ENCODE data around the gene DCDC2B. TPM values are rescaled to one million over a fixed set of nuclear protein-coding genes. Genes with fewer than 3 reads are reported as not detected.
A peak's percentile ranks its signal among the peaks of the same experiment; 100 is the strongest.

The DCDC2B gene
- total RNA-seq, 2 experiments from 2014 or later, result 0.06 to 0.29 TPM

DNA sequence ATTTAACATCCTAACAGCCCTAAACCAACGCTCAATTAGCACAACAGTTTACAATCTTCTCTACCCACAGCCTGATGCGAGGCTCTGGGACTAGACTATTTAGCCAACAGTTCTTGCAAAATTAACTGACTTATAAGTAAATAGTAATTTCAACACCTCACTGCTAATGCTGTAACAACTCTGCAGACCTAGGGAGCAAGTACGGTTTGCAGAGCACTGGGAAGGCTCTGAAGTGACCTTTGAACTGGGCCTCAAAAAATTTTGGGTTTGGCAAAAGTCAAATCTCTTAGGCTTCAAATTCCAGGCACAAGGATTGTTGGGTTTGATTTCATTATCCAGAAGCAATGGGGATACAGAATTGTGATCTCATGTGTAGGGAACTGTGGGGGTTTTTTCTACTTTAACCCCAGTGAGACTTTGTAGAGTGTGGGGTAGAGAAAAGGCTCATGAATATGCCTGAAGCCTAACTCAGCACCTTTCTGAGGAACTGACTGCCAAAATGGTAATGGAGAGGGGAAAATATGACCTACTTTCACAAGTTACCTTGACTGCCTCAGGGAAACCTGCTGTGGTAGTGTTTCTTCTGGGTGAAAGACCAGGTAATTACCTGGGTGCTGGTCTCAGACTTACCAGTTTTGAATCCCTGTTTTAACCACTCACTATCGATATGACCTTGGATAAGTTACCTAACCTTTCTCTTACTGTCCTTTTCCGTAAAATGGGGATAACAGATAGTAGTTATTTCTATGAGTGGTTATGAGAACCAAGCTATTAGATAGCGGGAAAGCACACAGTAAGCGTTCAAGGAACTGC is 30.3 kb upstream of the DCDC2B start:
- Histone ChIP-seq H3K79me2 (ENCODE audit: insufficient read depth, low read depth, low read length) (peaks cover 34% of the 10 kb centered on the region), H3K27ac (ENCODE audit: low read depth, low read length, poor library complexity, severe bottlenecking) (peak overlapping the region; percentile 65), H3K36me3 (ENCODE audit: insufficient read depth, low read length) (peaks cover 50% of the 10 kb centered on the region), H4K20me1 (ENCODE audit: insufficient read depth, low read length) (peaks cover 12% of the 10 kb centered on the region; the same call in 1 of the 2 replicates), H3K4me2 (ENCODE audit: low read length) (peak overlapping the region; percentile 72), H2AFZ (ENCODE audit: low read length) (peak overlapping the region; percentile 80), H3K9me3 (ENCODE audit: low read length) (no peaks in the 10 kb centered on the region), H3K4me3 (ENCODE audit: low read depth, low read length, poor library complexity, severe bottlenecking) (peak overlapping the region; percentile 78), H3K9me2 (ENCODE audit: insufficient read depth, low read length) (no peaks in the 10 kb centered on the region), H3K4me1 (ENCODE audit: insufficient read depth, low read length, poor library complexity, severe bottlenecking) (peaks cover 25% of the 10 kb centered on the region)
- CTCF ChIA-PET (ENCODE audit: unreplicated experiment), result interaction anchor here (1.5 kb wide), 1 partner anchor 71 kb away, joined by 6 read pairs; the partner anchor contains the start of gene KPNA6
- DNase-seq (ENCODE audit: low spot score), result no peak
- intact Hi-C loops (cut with micrococcal nuclease; ENCODE audit: unreplicated experiment), result no loop called here
- BruUV-seq (replicated peaks), result TSS peak; percentile 95
- POLR2A ChIA-PET, result interaction anchor here (0.8 to 1.2 kb wide), 5 partner anchors 15 to 105 kb away, joined by 3 to 7 read pairs (median 3); no protein-coding TSS in a partner anchor
- no peak for TF ChIP-seq CTCF (conservative IDR thresholded peaks at IDR 0.05; ENCODE audit: low read length)
- no peak for TF ChIP-seq EZH2phosphoT487 (IDR thresholded peaks at IDR 0.05; ENCODE audit: borderline replicate concordance, low read depth, low read length)

GRCh38 chr1:32179193-32179442 is 29.8 kb upstream of the DCDC2B start:
- peaks cover 39% of the 10 kb centered on the region for H3K79me2 ChIP-seq (ENCODE audit: insufficient read depth, low read depth, low read length)
- H3K9me3 ChIP-seq (ENCODE audit: low read length), result no peaks in the 10 kb centered on the region
- TF ChIP-seq CTCF (conservative IDR thresholded peaks at IDR 0.05; ENCODE audit: low read length) (no peak), EZH2phosphoT487 (IDR thresholded peaks at IDR 0.05; ENCODE audit: borderline replicate concordance, low read depth, low read length) (no peak)
- no peaks in the 10 kb centered on the region for H3K9me2 ChIP-seq (ENCODE audit: insufficient read depth, low read length)
- H3K4me2 ChIP-seq (ENCODE audit: low read length), result peak overlapping the region; percentile 72
- H3K36me3 ChIP-seq (ENCODE audit: insufficient read depth, low read length), result peaks cover 49% of the 10 kb centered on the region
- intact Hi-C loops (cut with micrococcal nuclease; ENCODE audit: unreplicated experiment), result no loop called here
- no TSS peak for BruUV-seq (replicated peaks)
- no peak for DNase-seq (ENCODE audit: low spot score)
- peak overlapping the region; percentile 78 for H3K4me3 ChIP-seq (ENCODE audit: low read depth, low read length, poor library complexity, severe bottlenecking)
- H3K27ac ChIP-seq (ENCODE audit: low read depth, low read length, poor library complexity, severe bottlenecking), result peak overlapping the region; percentile 65
- H3K4me1 ChIP-seq (ENCODE audit: insufficient read depth, low read length, poor library complexity, severe bottlenecking), result peaks cover 28% of the 10 kb centered on the region
- POLR2A ChIA-PET, result interaction anchor here (0.8 to 1.2 kb wide), 5 partner anchors 16 to 106 kb away, joined by 3 to 7 read pairs (median 3); no protein-coding TSS in a partner anchor
- CTCF ChIA-PET (ENCODE audit: unreplicated experiment), result interaction anchor here (1.5 kb wide), 1 partner anchor 71 kb away, joined by 6 read pairs; the partner anchor contains the start of gene KPNA6
- H4K20me1 ChIP-seq (ENCODE audit: insufficient read depth, low read length), result peaks cover 13% of the 10 kb centered on the region
- peak overlapping the region; percentile 80 for H2AFZ ChIP-seq (ENCODE audit: low read length)
